HFFc6 (cell line): Measurements from ENCODE around the gene TMEM30A. TPM values are rescaled to one million over a fixed set of nuclear protein-coding genes. Genes with fewer than 3 reads are reported as not detected.

Experiments used
- DNase-seq: peaks from one replicate; pipeline ENCODE4 v3.0.0-alpha.2; 2018
- H3K27ac Mint-ChIP-seq: 2 replicates; pipeline ENCODE4 v1.8.0; 2020; ENCODE audit warnings: mild to moderate bottlenecking, mixed read lengths
- H3K27me3 Mint-ChIP-seq: 2 replicates; pipeline ENCODE4 v1.8.0; 2021; ENCODE audit warnings: mild to moderate bottlenecking, moderate library complexity, mixed read lengths; ENCODE audit not compliant: insufficient read depth
- H3K36me3 Mint-ChIP-seq: 2 replicates; pipeline ENCODE4 v1.8.0; 2021; ENCODE audit warnings: low read depth, mixed read lengths
- H3K4me1 Mint-ChIP-seq: 2 replicates; pipeline ENCODE4 v1.8.0; 2020; ENCODE audit warnings: low read depth, mixed read lengths
- H3K4me3 Mint-ChIP-seq: 2 replicates; pipeline ENCODE4 v1.8.0; 2020; ENCODE audit warnings: mild to moderate bottlenecking, moderate library complexity, mixed read lengths
- H3K9me3 Mint-ChIP-seq: 2 replicates; pipeline ENCODE4 v1.8.0; 2020; ENCODE audit warnings: mild to moderate bottlenecking, mixed read lengths
- long read RNA-seq: library from polyadenylated mRNA; unstranded; transcript quantifications from one replicate; pipeline ENCODE4 v2.0.0, GENCODE V29; 2019
- total RNA-seq, 6 experiments: library from RNA; stranded (reverse); fragmentation: NEBNext Ultra II Directional; extraction: Animal tissue kit (Norgen Biotek cat#: 25700); gene quantifications; 2 replicates in 1 of 6; 3 replicates in 5 of 6; pipeline ENCODE4 v1.2.3, GENCODE V29; 2021
- TF ChIP-seq, protein P1 (sequence below): fragments of 200-600 bp; sonication (generic); IDR thresholded peaks from 2 replicates; pipeline ENCODE4 v1.5.0; 2021; ENCODE audit warnings: antibody characterized with exemption, mild to moderate bottlenecking

The TMEM30A gene
- total RNA-seq = 100 to 1,000 TPM; 154 to 232 (median 192) TPM
- long read RNA-seq, full-length matches to known transcripts = 165 of 218 reads
- long read RNA-seq, partial matches to known transcripts = 13 of 218 reads
- long read RNA-seq, other reads (novel, unspliced or antisense) = 40 of 218 reads

DNA sequence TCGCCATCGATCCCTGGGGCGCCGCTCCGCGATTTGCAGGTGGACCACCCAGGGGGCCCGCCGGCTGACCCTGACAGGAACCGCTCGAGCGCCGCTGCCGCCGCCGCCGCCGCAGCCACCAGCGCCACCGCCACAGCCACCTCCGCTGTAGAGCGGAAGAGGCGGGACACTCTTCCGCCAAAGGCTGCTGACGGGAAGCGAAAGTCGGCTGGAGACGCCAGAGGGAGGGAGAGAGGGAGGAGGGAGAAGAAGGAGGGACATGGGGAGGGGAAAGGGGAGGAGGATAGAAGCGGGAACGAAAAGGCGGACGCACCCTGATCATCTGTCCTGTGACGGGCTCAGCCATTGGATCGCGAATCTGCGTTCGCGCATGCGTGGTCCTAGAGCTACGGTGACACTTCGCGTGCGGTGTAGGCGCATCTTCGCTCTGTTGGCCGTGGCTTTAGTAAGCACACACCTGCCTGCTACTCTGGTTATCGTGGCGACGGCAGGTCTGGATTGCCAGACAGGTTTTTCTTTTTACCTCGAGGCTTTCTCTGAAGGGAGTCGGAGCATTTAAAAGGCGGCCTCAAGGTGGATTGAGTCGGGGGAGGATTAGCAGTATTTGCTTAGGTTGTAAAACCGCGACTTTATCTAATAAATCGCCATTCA is at the start of gene TMEM30A:
TSS of gene TMEM30A (minus strand) at position 161 of the 651 bp plus-strand sequence. CDS start at position 7, 154 bp downstream.
- DNase-seq = peak; percentile 99
- TF ChIP-seq, protein P1, sequence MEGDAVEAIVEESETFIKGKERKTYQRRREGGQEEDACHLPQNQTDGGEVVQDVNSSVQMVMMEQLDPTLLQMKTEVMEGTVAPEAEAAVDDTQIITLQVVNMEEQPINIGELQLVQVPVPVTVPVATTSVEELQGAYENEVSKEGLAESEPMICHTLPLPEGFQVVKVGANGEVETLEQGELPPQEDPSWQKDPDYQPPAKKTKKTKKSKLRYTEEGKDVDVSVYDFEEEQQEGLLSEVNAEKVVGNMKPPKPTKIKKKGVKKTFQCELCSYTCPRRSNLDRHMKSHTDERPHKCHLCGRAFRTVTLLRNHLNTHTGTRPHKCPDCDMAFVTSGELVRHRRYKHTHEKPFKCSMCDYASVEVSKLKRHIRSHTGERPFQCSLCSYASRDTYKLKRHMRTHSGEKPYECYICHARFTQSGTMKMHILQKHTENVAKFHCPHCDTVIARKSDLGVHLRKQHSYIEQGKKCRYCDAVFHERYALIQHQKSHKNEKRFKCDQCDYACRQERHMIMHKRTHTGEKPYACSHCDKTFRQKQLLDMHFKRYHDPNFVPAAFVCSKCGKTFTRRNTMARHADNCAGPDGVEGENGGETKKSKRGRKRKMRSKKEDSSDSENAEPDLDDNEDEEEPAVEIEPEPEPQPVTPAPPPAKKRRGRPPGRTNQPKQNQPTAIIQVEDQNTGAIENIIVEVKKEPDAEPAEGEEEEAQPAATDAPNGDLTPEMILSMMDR = peak; percentile 26; the same call in 1 of the 2 replicates
- no peaks in the 10 kb centered on the region for H3K9me3 Mint-ChIP-seq
- H3K27me3 Mint-ChIP-seq = no peaks in the 10 kb centered on the region
- no peak within 1 kb of the TSS for H3K27ac Mint-ChIP-seq
- no peak within 1 kb of the TSS for H3K4me3 Mint-ChIP-seq
- H3K36me3 Mint-ChIP-seq = no peaks in the 10 kb centered on the region; the same call in 1 of the 2 replicates
- peaks cover 26% of the 10 kb centered on the region for H3K4me1 Mint-ChIP-seq

DNA sequence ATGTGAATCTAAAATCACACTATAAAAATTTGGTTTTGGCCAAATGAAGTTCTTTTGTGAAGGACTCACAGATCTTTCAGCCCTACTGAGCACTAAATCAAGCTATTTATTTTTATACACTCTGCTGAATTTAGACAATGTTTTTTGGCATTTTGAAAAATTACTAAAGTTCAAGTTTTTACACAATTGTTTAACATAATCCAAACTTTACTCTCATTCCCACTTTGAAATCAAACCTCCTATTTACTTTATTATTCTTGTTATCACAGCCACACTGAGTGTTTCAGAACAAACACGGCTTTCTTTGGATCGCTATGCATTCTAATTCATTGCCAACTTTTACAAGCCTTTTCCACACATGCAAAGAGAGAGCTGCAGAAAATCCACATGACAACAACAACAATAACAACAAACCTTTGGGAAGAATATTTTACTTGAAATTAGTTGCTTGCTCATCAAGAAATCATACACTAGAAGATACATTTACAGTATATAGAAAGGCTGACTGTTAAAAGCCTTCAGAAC is 49.1 kb upstream of the TMEM30A start:
- no peak for DNase-seq
- no peaks in the 10 kb centered on the region for H3K9me3 Mint-ChIP-seq
- H3K4me3 Mint-ChIP-seq = no peak overlapping the region
- H3K27ac Mint-ChIP-seq = peak overlapping the region; percentile 11; the same call in 1 of the 2 replicates
- no peaks in the 10 kb centered on the region for H3K27me3 Mint-ChIP-seq
- H3K36me3 Mint-ChIP-seq = no peaks in the 10 kb centered on the region
- TF ChIP-seq, protein P1 = no peak
- peaks cover 80% of the 10 kb centered on the region for H3K4me1 Mint-ChIP-seq

DNA sequence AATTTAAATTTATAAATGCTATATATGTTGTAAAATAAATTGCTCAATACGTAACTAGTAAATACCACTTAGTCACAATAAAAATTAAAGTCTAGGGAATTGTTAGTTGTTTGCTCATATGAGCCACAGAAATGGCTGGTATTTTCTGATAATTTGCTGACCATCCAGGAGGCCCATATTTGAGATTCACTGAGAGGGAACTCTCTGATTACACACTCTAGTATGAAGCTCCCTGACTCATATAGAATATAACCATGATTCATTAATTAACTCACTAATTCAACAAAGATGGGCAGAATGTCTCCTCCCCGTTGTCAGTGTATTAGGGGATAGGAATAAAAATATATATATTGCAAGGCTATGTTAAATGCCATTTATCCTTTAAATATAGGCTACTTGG is 46.6 kb upstream of the TMEM30A start:
- no peak overlapping the region for H3K4me3 Mint-ChIP-seq
- peak overlapping the region; percentile 65 for H3K27ac Mint-ChIP-seq
- no peaks in the 10 kb centered on the region for H3K27me3 Mint-ChIP-seq
- no peaks in the 10 kb centered on the region for H3K9me3 Mint-ChIP-seq
- DNase-seq = peak; percentile 91
- peaks cover 79% of the 10 kb centered on the region for H3K4me1 Mint-ChIP-seq
- H3K36me3 Mint-ChIP-seq = no peaks in the 10 kb centered on the region
- TF ChIP-seq, protein P1 = no peak

DNA sequence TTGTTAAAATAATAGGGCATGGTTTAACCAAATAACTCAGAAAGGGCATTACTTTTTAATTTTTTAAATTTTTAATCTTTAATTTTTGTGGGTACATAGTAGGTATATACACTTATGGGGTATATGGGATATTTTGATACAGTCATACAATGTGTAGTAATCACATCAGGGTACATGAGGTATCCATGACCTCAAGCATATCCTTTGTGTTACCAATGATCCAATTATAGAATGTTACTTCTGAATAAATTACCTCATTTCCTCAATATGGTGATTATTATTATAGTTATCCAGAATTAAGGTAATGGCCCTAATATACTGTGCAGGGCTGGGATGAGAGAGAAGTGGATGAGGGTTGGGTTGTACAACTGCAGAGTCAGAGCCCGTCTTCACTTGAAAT is 45.1 kb upstream of the TMEM30A start:
- H3K36me3 Mint-ChIP-seq = no peaks in the 10 kb centered on the region
- H3K9me3 Mint-ChIP-seq = no peaks in the 10 kb centered on the region
- H3K27me3 Mint-ChIP-seq = no peaks in the 10 kb centered on the region
- DNase-seq = no peak
- H3K4me3 Mint-ChIP-seq = no peak overlapping the region
- peaks cover 69% of the 10 kb centered on the region for H3K4me1 Mint-ChIP-seq
- no peak overlapping the region for H3K27ac Mint-ChIP-seq
- TF ChIP-seq, protein P1 = no peak

DNA sequence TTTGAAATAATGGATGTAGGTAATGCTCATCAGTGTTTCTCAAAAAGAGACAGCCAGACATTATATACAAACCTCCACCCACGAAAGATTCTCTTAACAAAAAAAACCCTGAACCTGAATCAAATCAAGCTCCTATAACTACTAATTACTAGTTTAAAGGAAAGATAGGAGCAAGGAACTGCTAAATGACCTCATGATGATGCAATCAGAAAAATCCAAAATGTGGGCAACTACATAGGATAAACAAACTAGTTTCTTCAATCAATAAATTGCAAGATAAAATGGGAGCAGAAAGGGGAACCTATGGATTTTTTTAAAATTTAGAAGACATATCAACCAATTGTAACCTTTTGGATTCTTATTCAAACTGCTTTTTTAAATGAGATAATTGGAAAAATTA is 43.2 kb upstream of the TMEM30A start:
- Mint-ChIP-seq H3K4me1 (peaks cover 52% of the 10 kb centered on the region), H3K27ac (no peak overlapping the region)
- TF ChIP-seq, protein P1 = no peak

More for the DNA sequence above, 43.2 kb upstream of the TMEM30A start:
- no peak for DNase-seq
- Mint-ChIP-seq H3K27me3 (no peaks in the 10 kb centered on the region; the same call in 1 of the 2 replicates), H3K4me3 (no peak overlapping the region), H3K9me3 (no peaks in the 10 kb centered on the region), H3K36me3 (no peaks in the 10 kb centered on the region)
